HEK293 (cell line): ENCODE measurements around the gene FAM174B.
A peak's percentile ranks its signal among the peaks of the same experiment; 100 is the strongest.

Experiments used
- CTCF ChIA-PET: fragments of 350-600 bp; formaldehyde crosslinking; extraction: SDS; loops from one replicate; lab custom pipeline; 2021; ENCODE audit warnings: antibody characterized with exemption; lab: Yijun Ruan, JAX
- POLR2A ChIA-PET: fragments of 300-600 bp; formaldehyde crosslinking; extraction: SDS; loops from one replicate; lab custom pipeline; 2020; ENCODE audit warnings: antibody characterized with exemption, inconsistent platforms; lab: Yijun Ruan, JAX
- H3K27ac ChIP-seq: fragments of 200-500 bp; sonication (Bioruptor generic); 2 replicates; pipeline ENCODE4 v1.5.1; 2014; ENCODE audit warnings: low read depth, low read length, control low read depth, inconsistent platforms; ENCODE audit errors: extremely low read depth
- H3K36me3 ChIP-seq, 2 experiments: fragments of 200-500 bp in 1 of 2; sonication (Bioruptor generic) in 1 of 2; 1 replicate in 1 of 2; 2 replicates in 1 of 2; pipeline ENCODE4 v1.5.1; 2014 to 2017; ENCODE audit warnings: inconsistent platforms in 2 of 2, low read length in 2 of 2; ENCODE audit not compliant: control insufficient read depth in 2 of 2, insufficient read depth in 1 of 2
- H3K4me1 ChIP-seq: fragments of 200-500 bp; sonication (Bioruptor generic); 2 replicates; pipeline ENCODE4 v1.5.1; 2014; ENCODE audit warnings: mild to moderate bottlenecking, low read length, inconsistent platforms; ENCODE audit not compliant: control insufficient read depth, insufficient read depth
- H3K4me3 ChIP-seq: 2 replicates; pipeline ENCODE4 v1.5.1; 2011; ENCODE audit warnings: low read depth, mild to moderate bottlenecking, control low read depth, low read length, moderate library complexity
- H3K9me3 ChIP-seq: fragments of 200-500 bp; sonication (Bioruptor generic); 2 replicates; pipeline ENCODE4 v1.5.1; 2014; ENCODE audit warnings: low read depth, low read length, inconsistent platforms; ENCODE audit not compliant: control insufficient read depth, insufficient read depth
- EGR2 ChIP-seq: fragments of 450-650 bp; formaldehyde crosslinking; IDR thresholded peaks from 2 replicates; pipeline ENCODE4 v1.5.1; 2016; ENCODE audit warnings: low read depth, missing biosample characterization, missing genetic modification characterization
- GFI1B ChIP-seq: fragments of 450-650 bp; formaldehyde crosslinking; IDR thresholded peaks from 2 replicates; pipeline ENCODE4 v1.5.1; 2016; ENCODE audit warnings: missing biosample characterization, missing genetic modification characterization
- GLIS1 ChIP-seq: fragments of 450-650 bp; formaldehyde crosslinking; IDR thresholded peaks from 2 replicates; pipeline ENCODE4 v1.5.1; 2016; ENCODE audit warnings: missing biosample characterization, missing genetic modification characterization
- KLF1 ChIP-seq: fragments of 450-650 bp; formaldehyde crosslinking; IDR thresholded peaks from 2 replicates; pipeline ENCODE4 v1.5.1; 2016; ENCODE audit warnings: missing biosample characterization, missing genetic modification characterization
- KLF16 ChIP-seq: fragments of 450-650 bp; formaldehyde crosslinking; IDR thresholded peaks from 2 replicates; pipeline ENCODE4 v1.5.1; 2017; ENCODE audit warnings: missing biosample characterization, missing genetic modification characterization
- SCRT1 ChIP-seq: fragments of 450-650 bp; formaldehyde crosslinking; IDR thresholded peaks from 2 replicates; pipeline ENCODE4 v1.5.1; 2016; ENCODE audit warnings: missing biosample characterization, missing genetic modification characterization, borderline replicate concordance
- SCRT2 ChIP-seq: fragments of 450-650 bp; formaldehyde crosslinking; IDR thresholded peaks from 2 replicates; pipeline ENCODE4 v1.5.1; 2016; ENCODE audit warnings: missing biosample characterization, missing genetic modification characterization
- ZFHX2 ChIP-seq: fragments of 450-650 bp; formaldehyde crosslinking; conservative IDR thresholded peaks from 2 replicates; pipeline ENCODE4 v1.5.1; 2016; ENCODE audit warnings: missing biosample characterization, missing genetic modification characterization
- ZNF248 ChIP-seq: fragments of 450-650 bp; formaldehyde crosslinking; IDR thresholded peaks from 2 replicates; pipeline ENCODE4 v1.5.1; 2017; ENCODE audit warnings: missing biosample characterization, missing genetic modification characterization
- ZNF280D ChIP-seq: fragments of 450-650 bp; formaldehyde crosslinking; IDR thresholded peaks from 2 replicates; pipeline ENCODE4 v1.5.1; 2016; ENCODE audit warnings: missing biosample characterization, missing genetic modification characterization
- ZNF423 ChIP-seq: fragments of 450-650 bp; formaldehyde crosslinking; IDR thresholded peaks from 2 replicates; pipeline ENCODE4 v1.5.1; 2016; ENCODE audit warnings: missing biosample characterization, missing genetic modification characterization
- ZNF488 ChIP-seq: fragments of 450-650 bp; formaldehyde crosslinking; IDR thresholded peaks from 2 replicates; pipeline ENCODE4 v1.5.1; 2016; ENCODE audit warnings: missing biosample characterization, missing genetic modification characterization
- ZNF518A ChIP-seq: fragments of 450-650 bp; formaldehyde crosslinking; conservative IDR thresholded peaks from 2 replicates; pipeline ENCODE4 v1.5.1; 2016; ENCODE audit warnings: low read depth, missing biosample characterization, missing genetic modification characterization
- ZNF561 ChIP-seq: fragments of 450-650 bp; IDR thresholded peaks from 2 replicates; pipeline ENCODE4 v1.5.1; 2018; ENCODE audit warnings: missing biosample characterization, missing genetic modification characterization, borderline replicate concordance
- ZNF596 ChIP-seq: fragments of 450-650 bp; IDR thresholded peaks from 2 replicates; pipeline ENCODE4 v1.5.0; 2018; ENCODE audit warnings: missing biosample characterization, mild to moderate bottlenecking, missing genetic modification characterization, moderate library complexity
- ZNF610 ChIP-seq: fragments of 450-650 bp; formaldehyde crosslinking; IDR thresholded peaks from 2 replicates; pipeline ENCODE4 v1.5.1; 2016; ENCODE audit warnings: missing biosample characterization, missing genetic modification characterization, borderline replicate concordance
- ZNF629 ChIP-seq: fragments of 450-650 bp; formaldehyde crosslinking; IDR thresholded peaks from 2 replicates; pipeline ENCODE4 v1.5.1; 2017; ENCODE audit warnings: missing biosample characterization, missing genetic modification characterization
- ZNF747 ChIP-seq: fragments of 450-650 bp; formaldehyde crosslinking; IDR thresholded peaks from 2 replicates; pipeline ENCODE4 v1.5.1; 2016; ENCODE audit warnings: missing biosample characterization, missing genetic modification characterization

FAM174B gene

GRCh38 chr15:92624401-92624991 is 31.1 kb downstream of the FAM174B start:
- no peaks in the 10 kb centered on the region for H3K36me3 ChIP-seq
- ChIA-PET CTCF (no interaction called here), POLR2A (interaction anchor here (0.6 kb wide), 1 partner anchor 612 kb away, joined by 5 read pairs; no protein-coding TSS in a partner anchor)
- no peak overlapping the region for H3K4me3 ChIP-seq
- no peaks in the 10 kb centered on the region for H3K9me3 ChIP-seq
- 0 out of 2 replicates have a peak, but pooled peaks have one; percentile 10 for TF ChIP-seq ZFHX2 (tag by site-specific recombination)
- TF ChIP-seq EGR2 (tag by site-specific recombination) = 0 out of 2 replicates have a peak, but pooled peaks have one; percentile 22
- TF ChIP-seq ZNF629 (tag by site-specific recombination) = no peak
- no peak for TF ChIP-seq ZNF488
- H3K4me1 ChIP-seq = no peaks in the 10 kb centered on the region
- H3K27ac ChIP-seq = no peak overlapping the region

GRCh38 chr15:92623435-92623834 is 32.1 kb downstream of the FAM174B start:
- ChIA-PET POLR2A (no interaction called here), CTCF (interaction anchor here (0.7 kb wide), 1 partner anchor 59 kb away, joined by 3 read pairs; no protein-coding TSS in a partner anchor)
- TF ChIP-seq ZNF610 = no peak
- peak; percentile 85 for TF ChIP-seq SCRT1 (tag by site-specific recombination)
- no peak for TF ChIP-seq ZNF280D
- no peak for TF ChIP-seq ZNF747 (tag by site-specific recombination)
- no peak for TF ChIP-seq ZNF596 (tag by site-specific recombination)
- TF ChIP-seq GLIS1 = no peak
- TF ChIP-seq ZNF423 (tag by site-specific recombination) = no peak
- no peak for TF ChIP-seq GFI1B (tag by site-specific recombination)
- TF ChIP-seq KLF1 (tag by site-specific recombination) = no peak
- no peak for TF ChIP-seq ZNF248
- peak; percentile 95 for TF ChIP-seq SCRT2 (tag by site-specific recombination)
- TF ChIP-seq KLF16 (tag by site-specific recombination) = no peak
- TF ChIP-seq ZNF518A (tag by site-specific recombination) = no peak
- TF ChIP-seq ZNF561 = no peak
- Histone ChIP-seq H3K4me1 (no peaks in the 10 kb centered on the region), H3K27ac (no peak overlapping the region), H3K9me3 (no peaks in the 10 kb centered on the region), H3K36me3 (no peaks in the 10 kb centered on the region), H3K4me3 (no peak overlapping the region)
